Omental fat pad (tissue), 4 donors: ENCODE data around the gene COPS9. TPM values are rescaled to one million over a fixed set of nuclear protein-coding genes. Genes with fewer than 3 reads are reported as not detected.
A peak's percentile ranks its signal among the peaks of the same experiment; 100 is the strongest.

Experiments used
- ATAC-seq: fragments of 150-250 bp; one replicate; pipeline ENCODE4 v1.9.1; 2016; ENCODE audit warnings: mild to moderate bottlenecking, moderate library complexity; ENCODE audit not compliant: low FRiP score
- DNase-seq: peaks from one replicate; pipeline ENCODE4 v3.0.0-alpha.2; 2019; ENCODE audit warnings: low spot score
- total RNA-seq, 4 donors: library from RNA; depleted of rRNA; stranded (reverse); fragments of >200 nt; gene quantifications; one replicate each; pipeline ENCODE4 v1.1.0, GENCODE V29; 2016
- TF ChIP-seq, protein P1 (sequence below), 3 donors: fragments of 450-650 bp; IDR thresholded peaks; one replicate each; pipeline ENCODE4 v1.5.1; 2016 to 2017; ENCODE audit warnings: antibody characterized with exemption in 3 of 3, mild to moderate bottlenecking in 3 of 3, moderate library complexity in 2 of 3

Gene COPS9
- total RNA-seq, 4 donors from 2014 or later = 130 to 198 (median 150) TPM

GRCh38 chr2:240162531-240162930, 26.4 kb upstream of the COPS9 start:
- TF ChIP-seq, protein P1, sequence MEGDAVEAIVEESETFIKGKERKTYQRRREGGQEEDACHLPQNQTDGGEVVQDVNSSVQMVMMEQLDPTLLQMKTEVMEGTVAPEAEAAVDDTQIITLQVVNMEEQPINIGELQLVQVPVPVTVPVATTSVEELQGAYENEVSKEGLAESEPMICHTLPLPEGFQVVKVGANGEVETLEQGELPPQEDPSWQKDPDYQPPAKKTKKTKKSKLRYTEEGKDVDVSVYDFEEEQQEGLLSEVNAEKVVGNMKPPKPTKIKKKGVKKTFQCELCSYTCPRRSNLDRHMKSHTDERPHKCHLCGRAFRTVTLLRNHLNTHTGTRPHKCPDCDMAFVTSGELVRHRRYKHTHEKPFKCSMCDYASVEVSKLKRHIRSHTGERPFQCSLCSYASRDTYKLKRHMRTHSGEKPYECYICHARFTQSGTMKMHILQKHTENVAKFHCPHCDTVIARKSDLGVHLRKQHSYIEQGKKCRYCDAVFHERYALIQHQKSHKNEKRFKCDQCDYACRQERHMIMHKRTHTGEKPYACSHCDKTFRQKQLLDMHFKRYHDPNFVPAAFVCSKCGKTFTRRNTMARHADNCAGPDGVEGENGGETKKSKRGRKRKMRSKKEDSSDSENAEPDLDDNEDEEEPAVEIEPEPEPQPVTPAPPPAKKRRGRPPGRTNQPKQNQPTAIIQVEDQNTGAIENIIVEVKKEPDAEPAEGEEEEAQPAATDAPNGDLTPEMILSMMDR (IDR thresholded peaks at IDR 0.05) = no peak
- no peak for DNase-seq
- peak; percentile 7 for ATAC-seq

DNA sequence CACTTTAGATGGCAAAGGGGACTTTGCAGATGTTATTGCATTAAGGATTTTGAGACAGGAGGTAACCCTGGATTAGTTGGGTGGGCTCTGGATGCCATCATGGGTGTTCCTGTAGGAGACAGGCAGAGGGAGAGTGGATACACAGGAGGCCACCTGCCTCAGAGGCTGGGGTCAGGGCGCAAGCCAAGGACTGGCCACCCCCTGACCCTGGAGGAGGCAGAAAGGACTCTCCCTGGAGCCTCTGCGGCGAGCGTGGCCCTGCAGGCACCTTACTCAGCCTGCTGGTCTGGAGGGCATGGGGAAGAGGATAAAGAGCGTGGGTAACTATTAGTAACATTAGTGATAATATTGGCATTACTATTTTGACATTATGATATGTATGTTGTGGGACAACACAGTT, 25.9 kb upstream of the COPS9 start:
- DNase-seq = no peak
- ATAC-seq = no peak
- TF ChIP-seq, protein P1 (IDR thresholded peaks at IDR 0.05) = no peak

GRCh38 chr2:240161087-240161750, 25.1 kb upstream of the COPS9 start:
- TF ChIP-seq, protein P1 (IDR thresholded peaks at IDR 0.05) = no peak
- no peak for DNase-seq
- ATAC-seq = no peak

DNA sequence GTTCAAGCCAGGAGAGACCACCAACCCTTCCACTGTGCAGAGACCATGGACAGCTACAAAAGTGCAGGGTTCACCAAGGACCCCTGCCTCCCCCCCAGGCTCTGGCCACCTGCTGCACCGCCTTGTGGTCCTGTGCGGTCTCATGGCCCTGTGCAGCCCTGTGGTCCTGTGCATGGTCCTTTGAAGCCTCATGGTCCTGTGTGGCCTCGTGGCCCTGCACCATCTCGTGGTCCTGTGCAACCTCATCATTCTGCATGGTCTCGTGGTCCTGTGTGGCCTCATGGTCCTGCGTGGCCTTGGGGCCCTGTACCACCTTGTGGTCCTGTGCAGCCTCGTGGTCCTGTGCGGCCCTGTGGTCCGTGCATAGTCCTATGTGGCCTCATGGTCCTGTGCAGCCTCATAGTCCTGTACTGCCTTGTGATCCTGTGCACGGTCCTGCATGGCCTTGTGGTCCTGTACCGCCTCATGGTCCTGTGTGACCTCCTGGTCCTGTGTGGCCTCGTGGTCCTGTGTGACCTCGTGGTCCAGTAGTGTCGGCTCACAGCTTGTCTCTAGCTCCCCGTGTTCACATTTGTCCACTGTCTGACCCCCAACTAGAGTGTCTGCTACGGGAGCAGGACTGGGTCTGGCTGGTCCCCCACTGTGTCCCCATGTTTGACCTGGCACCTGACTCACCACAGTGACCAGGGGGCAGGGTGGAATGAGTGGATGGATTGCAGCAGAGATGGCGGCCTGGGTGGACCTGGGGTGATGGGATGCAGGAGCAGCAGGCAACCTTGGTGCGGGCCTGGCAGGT, 24.4 kb upstream of the COPS9 start:
- DNase-seq = no peak
- no peak for ATAC-seq
- TF ChIP-seq, protein P1 (IDR thresholded peaks at IDR 0.05) = no peak

DNA sequence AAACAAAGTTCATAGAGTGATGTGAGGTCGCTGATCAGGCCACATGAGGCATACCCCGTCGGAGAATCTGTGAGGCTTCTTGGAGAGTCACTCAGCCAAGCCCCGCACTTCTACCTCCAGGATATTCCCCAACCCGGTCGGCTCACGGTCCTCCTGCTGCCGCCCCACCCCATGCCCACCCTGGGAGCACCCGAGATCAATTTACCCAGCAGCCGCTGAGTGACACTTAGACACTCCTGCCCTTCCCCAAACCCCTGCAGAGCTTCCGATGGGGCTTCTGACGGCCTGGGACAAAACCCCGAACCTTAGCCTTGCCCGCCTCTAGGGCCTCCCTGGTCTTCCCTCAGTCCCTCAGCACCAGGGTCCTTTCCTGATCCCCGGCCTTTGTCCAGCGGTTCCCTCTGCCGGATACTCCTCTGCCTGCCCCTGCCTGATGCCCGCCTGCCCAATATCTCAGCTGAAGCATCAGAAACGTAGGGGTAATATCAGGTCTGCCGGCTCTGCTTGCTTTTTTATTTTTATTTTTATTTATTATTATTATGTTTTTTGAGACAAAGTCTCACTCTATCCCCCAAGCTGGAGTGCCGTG, 23.2 kb upstream of the COPS9 start:
- TF ChIP-seq, protein P1 (IDR thresholded peaks at IDR 0.05) = no peak
- DNase-seq (no peak), ATAC-seq (no peak)

GRCh38 chr2:240157147-240157470, 21.0 kb upstream of the COPS9 start:
- ATAC-seq = no peak
- DNase-seq = no peak
- TF ChIP-seq, protein P1 (IDR thresholded peaks at IDR 0.05) = no peak
